Retinal pigment epithelial cell (primary cell): ENCODE data around the gene ZBTB21.

Experiments
- DNase-seq: peaks from one replicate; pipeline ENCODE4 v3.0.0-alpha.2; 2010; ENCODE audit warnings: low read depth
- H3K4me3 ChIP-seq: 2 replicates; pipeline ENCODE4 v1.5.1; 2011; ENCODE audit warnings: mild to moderate bottlenecking, low read length, control low read depth, moderate library complexity
- TF ChIP-seq, protein P1 (sequence below): conservative IDR thresholded peaks from 2 replicates; pipeline ENCODE4 v1.5.1; 2011; ENCODE audit warnings: low read depth, low read length, control low read depth, inconsistent platforms

The ZBTB21 gene

DNA sequence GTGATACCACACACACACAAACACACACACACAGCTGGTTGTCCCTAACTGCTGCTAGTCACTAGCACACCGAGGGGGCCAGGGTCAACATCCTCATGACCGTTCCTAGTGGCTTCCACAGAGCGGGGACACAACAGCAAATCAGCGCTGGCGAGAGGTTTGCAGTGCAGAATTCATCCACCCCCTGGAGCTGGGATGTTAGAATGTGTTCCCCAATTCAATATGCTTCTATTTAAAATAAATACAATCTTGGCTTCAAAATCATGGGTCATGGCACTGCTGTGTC is 40.1 kb downstream of the ZBTB21 start:
- no peak overlapping the region for H3K4me3 ChIP-seq
- TF ChIP-seq, protein P1, sequence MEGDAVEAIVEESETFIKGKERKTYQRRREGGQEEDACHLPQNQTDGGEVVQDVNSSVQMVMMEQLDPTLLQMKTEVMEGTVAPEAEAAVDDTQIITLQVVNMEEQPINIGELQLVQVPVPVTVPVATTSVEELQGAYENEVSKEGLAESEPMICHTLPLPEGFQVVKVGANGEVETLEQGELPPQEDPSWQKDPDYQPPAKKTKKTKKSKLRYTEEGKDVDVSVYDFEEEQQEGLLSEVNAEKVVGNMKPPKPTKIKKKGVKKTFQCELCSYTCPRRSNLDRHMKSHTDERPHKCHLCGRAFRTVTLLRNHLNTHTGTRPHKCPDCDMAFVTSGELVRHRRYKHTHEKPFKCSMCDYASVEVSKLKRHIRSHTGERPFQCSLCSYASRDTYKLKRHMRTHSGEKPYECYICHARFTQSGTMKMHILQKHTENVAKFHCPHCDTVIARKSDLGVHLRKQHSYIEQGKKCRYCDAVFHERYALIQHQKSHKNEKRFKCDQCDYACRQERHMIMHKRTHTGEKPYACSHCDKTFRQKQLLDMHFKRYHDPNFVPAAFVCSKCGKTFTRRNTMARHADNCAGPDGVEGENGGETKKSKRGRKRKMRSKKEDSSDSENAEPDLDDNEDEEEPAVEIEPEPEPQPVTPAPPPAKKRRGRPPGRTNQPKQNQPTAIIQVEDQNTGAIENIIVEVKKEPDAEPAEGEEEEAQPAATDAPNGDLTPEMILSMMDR: no peak
- DNase-seq: no peak

DNA sequence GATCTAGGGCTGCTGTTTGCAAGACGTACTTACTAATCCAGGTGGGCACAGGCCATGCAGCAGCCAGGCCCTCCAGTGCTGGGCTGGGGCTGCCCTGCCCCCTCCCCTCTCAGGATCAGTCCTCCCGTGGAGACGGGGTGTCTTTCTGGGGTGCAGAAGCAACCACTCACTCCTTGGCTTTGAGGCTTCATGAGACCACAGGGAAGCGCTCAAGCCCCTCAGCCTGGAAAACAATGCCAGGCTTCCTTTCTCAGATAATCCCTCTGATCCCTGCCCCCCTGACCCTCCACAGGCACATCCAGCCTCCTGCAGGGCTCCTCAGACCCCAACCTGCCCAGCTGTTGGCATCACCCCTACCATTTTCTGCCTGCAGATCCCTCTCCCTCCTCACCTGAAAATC is 42.5 kb downstream of the ZBTB21 start:
- no peak overlapping the region for H3K4me3 ChIP-seq
- TF ChIP-seq, protein P1: no peak
- no peak for DNase-seq

DNA sequence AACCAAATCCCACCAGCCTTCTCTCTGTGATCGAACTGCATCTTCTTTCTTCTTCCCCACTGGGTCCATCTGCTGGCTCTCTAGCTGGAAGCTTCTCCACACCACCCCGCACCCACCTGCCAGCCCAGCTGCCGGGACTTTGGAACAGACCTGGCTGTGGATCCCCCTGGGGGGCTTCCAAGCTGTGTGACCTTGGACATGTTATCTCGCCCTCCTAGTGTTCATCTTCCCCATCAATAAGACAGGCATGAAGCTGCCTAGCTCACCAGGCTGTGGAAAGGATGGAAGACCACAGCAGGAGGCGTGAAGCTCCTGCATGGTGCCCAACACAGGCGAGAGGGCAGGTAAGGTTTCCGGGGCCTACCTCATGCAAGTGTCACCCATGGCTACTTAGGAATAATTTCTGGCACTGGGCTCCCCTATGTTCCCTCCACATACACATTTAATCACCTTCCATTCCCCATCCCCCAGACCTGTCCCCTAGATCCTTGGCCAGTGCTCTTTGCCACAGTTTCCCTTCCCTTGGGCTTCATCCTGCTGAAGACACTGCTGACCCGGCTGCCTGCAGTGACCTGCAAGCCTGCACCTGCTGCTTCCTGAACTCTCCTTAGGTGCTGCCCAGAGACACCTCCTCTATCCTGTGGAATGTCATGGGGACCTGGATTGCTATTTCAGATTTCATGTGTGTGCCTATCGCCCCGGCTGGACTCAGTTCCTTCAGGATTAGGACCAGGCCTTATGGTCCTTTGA is 43.1 kb downstream of the ZBTB21 start:
- no peak for DNase-seq
- TF ChIP-seq, protein P1: no peak
- H3K4me3 ChIP-seq: no peak overlapping the region

DNA sequence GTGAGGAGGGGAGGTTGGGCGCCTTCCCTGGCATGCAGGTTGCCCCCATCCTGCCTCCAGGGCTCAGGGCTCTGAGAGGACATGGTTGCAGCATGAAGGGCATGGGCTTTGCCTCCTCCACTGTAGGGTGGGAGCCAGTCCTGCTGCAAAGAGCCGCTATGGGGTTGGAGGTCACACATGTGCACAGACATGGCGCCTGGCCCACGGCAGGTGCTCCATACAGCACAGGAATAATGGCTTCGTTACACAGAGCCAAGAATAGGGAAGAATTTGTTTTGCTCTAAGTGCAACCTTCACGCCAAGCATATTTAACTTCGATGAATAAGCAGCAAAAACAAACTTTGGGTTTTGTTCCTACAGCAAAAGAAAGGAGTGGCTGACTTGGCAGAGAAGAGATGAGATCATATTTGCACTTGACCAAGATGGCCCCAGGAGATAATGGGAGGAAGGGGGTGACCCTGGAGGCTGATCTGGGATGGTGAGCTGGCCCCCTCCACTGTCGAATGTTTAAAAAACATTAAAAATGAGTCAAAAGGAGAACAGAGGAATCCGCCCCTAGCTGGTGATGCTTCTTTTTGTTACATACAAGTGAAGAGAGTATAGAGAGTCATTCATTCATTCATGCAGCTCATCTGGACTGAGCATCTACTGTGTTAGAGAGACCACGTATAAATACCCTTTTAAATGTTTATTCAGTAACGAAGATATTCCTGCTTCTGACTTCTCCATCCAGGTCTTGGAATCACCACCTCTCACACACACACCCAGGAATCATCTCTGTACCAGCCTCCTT is 43.9 kb downstream of the ZBTB21 start:
- no peak overlapping the region for H3K4me3 ChIP-seq
- TF ChIP-seq, protein P1: no peak
- DNase-seq: no peak

DNA sequence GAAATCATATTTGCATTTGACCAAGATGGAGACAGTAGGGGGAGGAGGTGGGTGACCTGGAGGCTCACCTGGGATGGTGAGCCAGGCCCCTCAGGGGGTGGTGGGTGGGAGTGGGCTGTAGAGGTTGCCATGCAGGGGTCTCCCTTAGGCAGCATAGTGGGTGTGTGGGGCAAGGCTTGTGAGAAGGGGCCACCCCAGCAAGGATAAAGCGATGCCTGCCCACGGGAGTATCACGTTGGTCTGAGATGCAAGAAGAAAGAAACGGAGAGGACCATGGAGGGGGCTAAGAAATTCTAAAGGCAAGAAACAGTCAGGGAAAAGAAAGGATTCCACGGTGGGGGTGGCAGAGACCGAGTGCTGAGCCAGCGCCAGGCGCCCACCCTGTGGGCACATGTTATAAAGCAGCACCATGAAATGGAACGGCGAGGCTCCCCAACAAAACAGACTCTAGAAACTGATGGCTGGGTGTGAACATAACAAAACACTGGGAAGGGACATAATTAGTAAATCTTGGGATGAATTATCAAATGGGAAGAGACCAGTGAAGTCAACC is 44.6 kb downstream of the ZBTB21 start:
- no peak for DNase-seq
- no peak overlapping the region for H3K4me3 ChIP-seq
- TF ChIP-seq, protein P1: no peak

DNA sequence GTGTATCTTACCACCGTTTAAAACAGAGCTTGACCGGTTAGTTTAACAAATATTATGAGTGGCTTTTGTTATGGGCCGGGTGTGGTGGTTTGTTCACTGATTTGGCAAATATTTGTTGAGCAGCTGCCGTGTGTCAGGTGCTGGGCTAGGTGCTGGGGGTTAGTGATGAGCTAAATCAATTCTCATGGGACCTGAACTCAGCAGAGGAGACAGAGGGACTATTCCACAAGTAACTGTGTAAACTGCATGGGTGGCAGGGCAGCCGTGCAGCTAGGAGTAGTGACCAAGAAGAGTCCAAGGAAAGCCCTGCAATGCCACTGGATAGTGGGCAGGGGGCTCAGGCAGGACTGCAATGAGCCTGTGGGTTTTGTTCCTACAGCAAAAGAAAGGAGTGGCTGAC is 45.1 kb downstream of the ZBTB21 start:
- DNase-seq: no peak
- TF ChIP-seq, protein P1: no peak

More for the DNA sequence above, 45.1 kb downstream of the ZBTB21 start:
- H3K4me3 ChIP-seq: no peak overlapping the region
